GM12874 (cell line): Measurements from ENCODE around the gene LGR5.

ENCODE experiments used
- CTCF ChIP-seq: IDR thresholded peaks from 2 replicates; pipeline ENCODE4 v1.5.1; 2011; ENCODE audit warnings: low read depth, mild to moderate bottlenecking, control low read depth, low read length, moderate library complexity; ENCODE audit not compliant: insufficient read depth

The LGR5 gene

GRCh38 chr12:71605039-71605438 is 165.4 kb downstream of the LGR5 start:
- no peak for TF ChIP-seq CTCF

GRCh38 chr12:71607494-71608330 is 168.1 kb downstream of the LGR5 start:
- TF ChIP-seq CTCF, result no peak

GRCh38 chr12:71610031-71610795 is 170.6 kb downstream of the LGR5 start:
- no peak for TF ChIP-seq CTCF

- TF ChIP-seq CTCF, result no peak
Measured at GRCh38 chr12:71621938-71622337, 182.3 kb downstream of the LGR5 start.

- TF ChIP-seq CTCF, result no peak
Measured at GRCh38 chr12:71625476-71625875, 185.9 kb downstream of the LGR5 start.

GRCh38 chr12:71626098-71626497 is 186.5 kb downstream of the LGR5 start:
- TF ChIP-seq CTCF, result no peak

GRCh38 chr12:71626768-71627167 is 187.2 kb downstream of the LGR5 start:
- no peak for TF ChIP-seq CTCF
